Measurements from ENCODE around the gene CRKL. TPM values are rescaled to one million over a fixed set of nuclear protein-coding genes. Genes with fewer than 3 reads are reported as not detected.

The CRKL gene
- polyA plus RNA-seq, 1 of the 3 experiments (the other 2 are of a cell fraction) = 9.6 TPM

DNA sequence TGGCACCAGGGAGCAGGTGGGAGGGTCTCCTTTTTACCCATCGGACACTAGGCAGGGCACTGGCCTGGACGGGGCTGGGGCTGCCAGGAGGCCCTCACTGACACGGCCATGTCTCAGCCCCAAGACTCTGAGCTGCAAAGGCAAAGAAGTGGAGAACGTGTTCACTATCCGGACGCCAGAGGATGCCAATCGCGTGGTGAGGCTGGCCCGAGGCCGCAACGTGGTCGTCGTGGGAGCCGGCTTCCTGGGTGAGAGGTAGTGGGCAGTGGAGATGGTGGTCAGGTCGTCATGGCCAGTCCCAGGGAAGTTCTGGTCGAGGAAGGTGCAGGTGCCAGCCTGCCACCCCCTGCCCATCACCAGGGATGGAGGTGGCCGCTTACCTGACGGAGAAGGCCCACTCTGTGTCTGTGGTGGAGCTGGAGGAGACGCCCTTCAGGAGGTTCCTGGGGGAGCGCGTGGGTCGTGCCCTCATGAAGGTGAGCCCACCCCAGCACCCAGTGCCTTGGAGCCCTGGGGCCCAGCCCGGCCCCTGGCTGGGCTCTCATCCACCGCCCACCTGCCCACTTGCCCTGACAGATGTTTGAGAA, 59.2 kb downstream of the CRKL start:
- 73% methylated on average over 14 of the region's 24 CpGs for WGBS (ENCODE audit: low lambda C conversion rate)
- TF ChIP-seq TCF12 (IDR thresholded peaks at IDR 0.05) = no peak
- no peak for TF ChIP-seq NRF1 (IDR thresholded peaks at IDR 0.05; ENCODE audit: low read depth, low read length)
- TF ChIP-seq FOXJ3 (CRISPR knock-in tag; IDR thresholded peaks at IDR 0.05) = no peak
- no peak for TF ChIP-seq CHD2 (IDR thresholded peaks at IDR 0.05; ENCODE audit: low read length, partially characterized antibody)
- TF ChIP-seq JUND (IDR thresholded peaks at IDR 0.05) = no peak
- no peak for TF ChIP-seq GATA2 (CRISPR knock-in tag; IDR thresholded peaks at IDR 0.05)
- H4K20me1 ChIP-seq (ENCODE audit: insufficient read depth) = no peaks in the 10 kb centered on the region
- H3K9ac ChIP-seq = no peak overlapping the region
- no peaks in the 10 kb centered on the region for H3K36me3 ChIP-seq (replicated peaks in 1 of 2; ENCODE audit: control insufficient read depth in 1 of 2, insufficient read depth in 2 of 2, low read length in 1 of 2)
- DNase-seq = no peak
- no peaks in the 10 kb centered on the region for H3K9me2 ChIP-seq
- ChIA-PET CTCF (interaction anchor here (7.4 kb wide), 1 partner anchor 14 kb away, joined by 44 read pairs; no protein-coding TSS in a partner anchor), POLR2A (no interaction called here)
- no peak overlapping the region for H3K27ac ChIP-seq (ENCODE audit: low read depth in 2 of 2, low read length in 1 of 2)
- H3K4me3 ChIP-seq (ENCODE audit: low read depth in 2 of 2, low read length in 1 of 2) = no peak overlapping the region
- no peak overlapping the region for H2AFZ ChIP-seq (ENCODE audit: low read depth)
- H3K4me1 ChIP-seq (ENCODE audit: control insufficient read depth in 1 of 2, insufficient read depth in 2 of 2, low read depth in 1 of 2, low read length in 1 of 2) = peaks cover 0 to 13% of the 10 kb centered on the region in 2 experiments; a peak in 2 of 4 replicates
- H3K79me2 ChIP-seq (ENCODE audit: insufficient read depth) = no peaks in the 10 kb centered on the region
- H3K9me3 ChIP-seq = no peaks in the 10 kb centered on the region
- H3F3A ChIP-seq (replicated peaks; ENCODE audit: insufficient read depth) = no peaks in the 10 kb centered on the region
- no peak overlapping the region for H3K4me2 ChIP-seq
- no peaks in the 10 kb centered on the region for H3K27me3 ChIP-seq (ENCODE audit: insufficient read depth)

DNA sequence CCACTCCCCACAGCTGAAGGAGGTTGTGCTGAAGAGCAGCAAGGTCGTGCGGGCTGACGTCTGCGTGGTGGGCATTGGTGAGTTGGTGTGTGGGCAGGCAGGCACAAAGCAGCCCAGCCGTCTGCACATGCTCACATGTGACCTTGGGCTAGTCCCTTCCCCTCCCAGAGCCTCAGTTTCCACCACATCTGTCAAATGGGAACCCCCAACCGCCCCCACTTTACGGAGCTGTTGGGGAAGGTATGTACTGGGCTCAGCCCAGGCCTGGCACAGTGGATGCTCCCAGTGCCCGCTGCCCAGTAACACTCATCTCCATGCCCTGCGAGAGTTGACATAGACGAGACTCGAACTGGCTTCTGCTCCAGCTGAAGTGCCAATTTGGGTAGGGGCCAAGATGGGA, 59.8 kb downstream of the CRKL start:
- TF ChIP-seq SMC3 (IDR thresholded peaks at IDR 0.05; ENCODE audit: low read depth, low read length) (no peak), GATA2 (CRISPR knock-in tag; IDR thresholded peaks at IDR 0.05) (no peak), NFIC (IDR thresholded peaks at IDR 0.05; ENCODE audit: borderline replicate concordance) (no peak), GABPA (IDR thresholded peaks at IDR 0.05; ENCODE audit: low read depth) (no peak), MXI1 (IDR thresholded peaks at IDR 0.05; ENCODE audit: low read depth, low read length) (no peak), YY1 (IDR thresholded peaks at IDR 0.05; ENCODE audit: low read depth) (no peak), NRF1 (IDR thresholded peaks at IDR 0.05; ENCODE audit: low read depth, low read length) (no peak), EZH2phosphoT487 (IDR thresholded peaks at IDR 0.05; ENCODE audit: borderline replicate concordance, low read depth) (no peak), CHD2 (IDR thresholded peaks at IDR 0.05; ENCODE audit: low read length, partially characterized antibody) (no peak), FOXM1 (IDR thresholded peaks at IDR 0.05; ENCODE audit: low read depth) (no peak), ELF1 (IDR thresholded peaks at IDR 0.05) (no peak), SIN3A (IDR thresholded peaks at IDR 0.05; ENCODE audit: borderline replicate concordance, low read depth, low read length) (no peak), RCOR1 (IDR thresholded peaks at IDR 0.05; ENCODE audit: low read length) (no peak), USF1 (IDR thresholded peaks at IDR 0.05; ENCODE audit: borderline replicate concordance, low read depth) (no peak), TAF1 (IDR thresholded peaks at IDR 0.05; ENCODE audit: borderline replicate concordance, low read depth, low read length) (no peak), JUND (IDR thresholded peaks at IDR 0.05) (no peak), MEF2A (IDR thresholded peaks at IDR 0.05; ENCODE audit: borderline replicate concordance, low read depth) (no peak)
- TF ChIP-seq, protein P1, sequence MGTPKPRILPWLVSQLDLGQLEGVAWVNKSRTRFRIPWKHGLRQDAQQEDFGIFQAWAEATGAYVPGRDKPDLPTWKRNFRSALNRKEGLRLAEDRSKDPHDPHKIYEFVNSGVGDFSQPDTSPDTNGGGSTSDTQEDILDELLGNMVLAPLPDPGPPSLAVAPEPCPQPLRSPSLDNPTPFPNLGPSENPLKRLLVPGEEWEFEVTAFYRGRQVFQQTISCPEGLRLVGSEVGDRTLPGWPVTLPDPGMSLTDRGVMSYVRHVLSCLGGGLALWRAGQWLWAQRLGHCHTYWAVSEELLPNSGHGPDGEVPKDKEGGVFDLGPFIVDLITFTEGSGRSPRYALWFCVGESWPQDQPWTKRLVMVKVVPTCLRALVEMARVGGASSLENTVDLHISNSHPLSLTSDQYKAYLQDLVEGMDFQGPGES (IDR thresholded peaks at IDR 0.05; ENCODE audit: low read depth, low read length) = no peak
- Histone ChIP-seq H3K9me2 (no peaks in the 10 kb centered on the region), H3K27ac (ENCODE audit: low read depth in 2 of 2, low read length in 1 of 2) (no peak overlapping the region), H3K79me2 (ENCODE audit: insufficient read depth) (no peaks in the 10 kb centered on the region), H3K4me3 (ENCODE audit: low read depth in 2 of 2, low read length in 1 of 2) (no peak overlapping the region), H3K9ac (no peak overlapping the region), H3K9me3 (no peaks in the 10 kb centered on the region), H3K36me3 (replicated peaks in 1 of 2; ENCODE audit: control insufficient read depth in 1 of 2, insufficient read depth in 2 of 2, low read length in 1 of 2) (no peaks in the 10 kb centered on the region), H4K20me1 (ENCODE audit: insufficient read depth) (no peaks in the 10 kb centered on the region), H3K4me2 (no peak overlapping the region), H2AFZ (ENCODE audit: low read depth) (no peak overlapping the region), H3K27me3 (ENCODE audit: insufficient read depth) (no peaks in the 10 kb centered on the region), H3K4me1 (ENCODE audit: control insufficient read depth in 1 of 2, insufficient read depth in 2 of 2, low read depth in 1 of 2, low read length in 1 of 2) (peaks cover 0 to 15% of the 10 kb centered on the region in 2 experiments; a peak in 2 of 4 replicates), H3F3A (replicated peaks; ENCODE audit: insufficient read depth) (no peaks in the 10 kb centered on the region)
- WGBS (ENCODE audit: low lambda C conversion rate) = 28% methylated on average over 2 of the region's 11 CpGs
- ChIA-PET CTCF (interaction anchor here (7.4 kb wide), 1 partner anchor 14 kb away, joined by 44 read pairs; no protein-coding TSS in a partner anchor), POLR2A (no interaction called here)
- no peak for DNase-seq
